Uterus (tissue), 4 donors: Measurements from ENCODE around the gene GIMAP2. TPM values are rescaled to one million over a fixed set of nuclear protein-coding genes. Genes with fewer than 3 reads are reported as not detected.

Source experiments
- DNase-seq, 2 donors: peaks; one replicate each; pipeline ENCODE4 v3.0.0-alpha.2; 2019 to 2020
- H3K27ac ChIP-seq, 2 donors: fragments of 200-600 bp; sonication (generic); 1 replicate in 1 of 2; 2 replicates in 1 of 2; pipeline ENCODE4 v1.5.1; 2016 to 2018
- H3K27me3 ChIP-seq, 2 donors: fragments of 200-600 bp; sonication (generic); one replicate each; pipeline ENCODE4 v1.5.1; 2018 to 2019; ENCODE audit warnings: control low read depth in 1 of 2
- H3K36me3 ChIP-seq, 2 donors: fragments of 200-600 bp; sonication (generic); one replicate each; pipeline ENCODE4 v1.5.1; 2019; ENCODE audit warnings: control low read depth in 1 of 2
- H3K4me1 ChIP-seq, 2 donors: fragments of 200-600 bp; sonication (generic); one replicate each; pipeline ENCODE4 v1.5.1; 2018 to 2019; ENCODE audit warnings: control low read depth in 1 of 2
- H3K4me3 ChIP-seq, 2 donors: fragments of 200-600 bp; sonication (generic); 1 replicate in 1 of 2; 2 replicates in 1 of 2; pipeline ENCODE4 v1.5.1; 2018 to 2019; ENCODE audit warnings: mild to moderate bottlenecking in 1 of 2
- H3K9me3 ChIP-seq, 2 donors: fragments of 200-600 bp; sonication (generic); one replicate each; pipeline ENCODE4 v1.5.1; 2019; ENCODE audit warnings: control low read depth in 1 of 2
- CTCF ChIP-seq, 4 experiments: fragments of 200-600 bp in 2 of 4; fragments of 450-650 bp in 2 of 4; sonication (generic) in 2 of 4; IDR thresholded peaks; one replicate each; pipeline ENCODE4 v1.5.1; 2016 to 2019; ENCODE audit warnings: antibody characterized with exemption in 4 of 4, mild to moderate bottlenecking in 2 of 4, moderate library complexity in 1 of 4
- POLR2A ChIP-seq, 2 donors: fragments of 450-650 bp; IDR thresholded peaks; one replicate each; pipeline ENCODE4 v1.6.1; 2016; ENCODE audit warnings: antibody characterized with exemption in 2 of 2, mild to moderate bottlenecking in 1 of 2, moderate library complexity in 1 of 2
- intact Hi-C: fragments of 100-400 bp; cut with DNase I; formaldehyde crosslinking; loops from one replicate; pipeline ENCODE4 v1.15.1; 2023; ENCODE audit warnings: low total_unique reads
- total RNA-seq, 4 donors: library from RNA; depleted of rRNA in 3 of 4; stranded (reverse); fragments of >200 nt in 3 of 4; gene quantifications; one replicate each; pipeline versions ENCODE4 v1.1.0 to v1.2.4, GENCODE V29; 2014 to 2023
- donor health status: DM: yes; HTN: yes; CAD: no.

The GIMAP2 gene
- total RNA-seq, 4 donors from 2014 or later, result 20.1 to 59.7 (median 35.1) TPM

- TF ChIP-seq CTCF (IDR thresholded peaks at IDR 0.05), result no peak
- TF ChIP-seq POLR2A (IDR thresholded peaks at IDR 0.05), result no peak
- no peaks in the 10 kb centered on the region for H3K27me3 ChIP-seq
- intact Hi-C loops, result no loop called here
- no peaks in the 10 kb centered on the region for H3K36me3 ChIP-seq
- no peaks in the 10 kb centered on the region for H3K4me1 ChIP-seq
- DNase-seq, result no peak
- H3K4me3 ChIP-seq, result peak overlapping the region; percentile 26 to 35
- no peaks in the 10 kb centered on the region for H3K9me3 ChIP-seq
- peak overlapping the region; percentile 53 to 87 for H3K27ac ChIP-seq
These were observed 625 bp downstream of the GIMAP2 start for GRCh38 chr7:150686030-150686631.

- no peak for TF ChIP-seq CTCF (IDR thresholded peaks at IDR 0.05)
- no peak for TF ChIP-seq POLR2A (IDR thresholded peaks at IDR 0.05)
These were observed 3.1 kb downstream of the GIMAP2 start for GRCh38 chr7:150688630-150689029.

DNA sequence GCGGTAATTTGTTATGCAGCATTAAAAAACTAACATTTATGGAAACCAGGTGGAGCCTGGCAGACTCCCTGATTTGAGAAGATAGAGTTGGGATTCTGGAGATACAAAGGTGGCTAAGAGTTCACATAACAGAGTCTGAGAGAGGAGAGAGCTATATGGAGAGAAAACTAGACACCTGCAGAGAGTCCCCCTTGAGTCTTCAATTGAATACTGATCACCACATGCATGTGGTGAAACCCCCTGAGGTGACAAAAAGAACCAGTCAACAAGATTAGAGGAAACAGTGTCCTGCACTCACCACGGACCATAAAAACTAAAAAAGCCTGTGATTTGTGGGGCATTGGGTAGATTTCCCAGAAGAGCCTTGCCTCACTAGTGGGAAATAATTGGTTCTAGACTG is 10.1 kb downstream of the GIMAP2 start:
- Histone ChIP-seq H3K36me3 (no peaks in the 10 kb centered on the region), H3K27me3 (no peaks in the 10 kb centered on the region), H3K4me1 (no peaks in the 10 kb centered on the region), H3K27ac (no peak overlapping the region), H3K9me3 (peaks cover 0 to 6% of the 10 kb centered on the region in 2 donors), H3K4me3 (no peak overlapping the region)
- no peak for DNase-seq
- intact Hi-C loops, result no loop called here
- TF ChIP-seq POLR2A (IDR thresholded peaks at IDR 0.05) (no peak), CTCF (IDR thresholded peaks at IDR 0.05) (no peak)

More at GRCh38 chr7:150688630-150689029, 3.1 kb downstream of the GIMAP2 start:
- intact Hi-C loops, result no loop called here
- H3K36me3 ChIP-seq, result no peaks in the 10 kb centered on the region
- no peaks in the 10 kb centered on the region for H3K27me3 ChIP-seq
- no peak for DNase-seq
- H3K4me3 ChIP-seq, result no peak overlapping the region
- H3K4me1 ChIP-seq, result no peaks in the 10 kb centered on the region
- H3K27ac ChIP-seq, result no peak overlapping the region
- H3K9me3 ChIP-seq, result no peaks in the 10 kb centered on the region

DNA sequence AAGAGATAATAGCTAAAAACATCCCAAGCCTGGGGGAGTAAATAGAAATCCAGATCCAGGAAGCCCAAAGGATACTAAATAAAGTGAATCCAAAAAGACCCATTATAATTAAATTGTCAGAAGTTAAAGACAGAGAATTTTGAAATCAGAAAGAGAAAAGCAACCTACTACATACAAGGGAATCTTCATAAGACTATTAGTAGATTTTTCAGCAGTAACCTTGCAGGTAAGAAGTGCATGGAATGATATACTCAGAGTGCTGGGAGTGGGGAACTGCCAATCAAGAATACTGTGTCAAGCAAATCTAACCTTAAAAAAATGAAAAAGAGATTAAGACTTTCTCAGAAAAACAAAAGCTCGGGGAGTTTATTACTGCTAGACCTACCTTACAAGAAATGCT is 17.7 kb downstream of the GIMAP2 start:
- no peaks in the 10 kb centered on the region for H3K4me1 ChIP-seq
- no peak overlapping the region for H3K27ac ChIP-seq
- H3K36me3 ChIP-seq, result no peaks in the 10 kb centered on the region
- no peak overlapping the region for H3K4me3 ChIP-seq
- no peak for DNase-seq
- TF ChIP-seq CTCF (IDR thresholded peaks at IDR 0.05) (no peak), POLR2A (IDR thresholded peaks at IDR 0.05) (no peak)
- intact Hi-C loops, result loop anchor here (5.0 kb wide), 1 partner anchor 241 kb away; no protein-coding TSS in a partner anchor
- peaks cover 0 to 21% of the 10 kb centered on the region in 2 donors for H3K9me3 ChIP-seq
- H3K27me3 ChIP-seq, result no peaks in the 10 kb centered on the region

GRCh38 chr7:150715293-150715692 is 29.8 kb downstream of the GIMAP2 start:
- intact Hi-C loops, result no loop called here
- H3K27me3 ChIP-seq, result no peaks in the 10 kb centered on the region
- H3K36me3 ChIP-seq, result no peaks in the 10 kb centered on the region
- no peak overlapping the region for H3K4me3 ChIP-seq
- DNase-seq, result no peak
- TF ChIP-seq CTCF (IDR thresholded peaks at IDR 0.05), result no peak
- TF ChIP-seq POLR2A (IDR thresholded peaks at IDR 0.05), result no peak
- H3K9me3 ChIP-seq, result no peaks in the 10 kb centered on the region
- no peaks in the 10 kb centered on the region for H3K4me1 ChIP-seq
- peak overlapping the region; percentile 57 to 80 for H3K27ac ChIP-seq
